A549 (cell line): ENCODE measurements around the gene HOOK2. TPM values are rescaled to one million over a fixed set of nuclear protein-coding genes. Genes with fewer than 3 reads are reported as not detected.

Experiments used
- ATAC-seq, 2 experiments: fragments of 200-7000 bp in 1 of 2; fragments of >200 bp in 1 of 2; cut with Nextera tagmentation in 1 of 2; cut with Tn5 transposase in 1 of 2; 3 replicates each; pipeline versions ENCODE4 v1.8.0 to v1.9.1; 2018 to 2020; ENCODE audit warnings: mild to moderate bottlenecking in 1 of 2, moderate library complexity in 1 of 2
- CTCF ChIA-PET: fragments of 300-600 bp; sonication (Branson Sonifier 250); formaldehyde crosslinking; extraction: SDS; loops from one replicate; lab custom pipeline; 2021; ENCODE audit warnings: antibody characterized with exemption, inconsistent platforms; lab: Yijun Ruan, JAX
- POLR2A ChIA-PET: fragments of 350-600 bp; formaldehyde crosslinking; extraction: SDS; loops from one replicate; lab custom pipeline; 2021; ENCODE audit warnings: antibody characterized with exemption, inconsistent platforms; lab: Yijun Ruan, JAX
- DNase-seq, 2 experiments: peaks; one replicate each; pipeline versions ENCODE4 v3.0.0 to v3.0.0-alpha.2; 2011 to 2016; ENCODE audit warnings: low read depth in 1 of 2, low spot score in 1 of 2
- FAIRE-seq: peaks from 2 replicates; lab custom pipeline; 2011; peaks lifted over from hg19 to GRCh38; lab: Jason Lieb, UNC
- H3K27ac ChIP-seq, 2 experiments: fragments of >200 bp; sonication (Bioruptor Twin); formaldehyde crosslinking; 3 replicates each; pipeline ENCODE4 v1.5.1; 2016 to 2017
- H3K4me1 ChIP-seq: fragments of >200 bp; sonication (Bioruptor Twin); formaldehyde crosslinking; 3 replicates; pipeline ENCODE4 v1.6.1; 2016
- H3K4me2 ChIP-seq: fragments of >200 bp; sonication (Bioruptor Twin); formaldehyde crosslinking; 3 replicates; pipeline ENCODE4 v1.6.1; 2016
- H3K4me3 ChIP-seq: fragments of >200 bp; sonication (Bioruptor Twin); formaldehyde crosslinking; 3 replicates; pipeline ENCODE4 v1.5.1; 2016
- H3K9me3 ChIP-seq: fragments of >200 bp; sonication (Bioruptor Twin); formaldehyde crosslinking; 3 replicates; pipeline ENCODE4 v1.6.1; 2016
- E2F6 ChIP-seq: IDR thresholded peaks from 2 replicates; pipeline ENCODE4 v1.6.1; 2012; ENCODE audit warnings: low read depth, borderline replicate concordance
- ESRRA ChIP-seq: fragments of 150-350 bp; IDR thresholded peaks from 2 replicates; pipeline ENCODE4 v1.6.1; 2014; ENCODE audit warnings: mild to moderate bottlenecking, low read length, borderline replicate concordance
- FOSB ChIP-seq: fragments of 250-450 bp; sonication (Bioruptor Pico); IDR thresholded peaks from 2 replicates; pipeline ENCODE4 v1.5.0; 2020; ENCODE audit warnings: mild to moderate bottlenecking, moderate library complexity
- FOXS1 ChIP-seq: fragments of 250-450 bp; sonication (Bioruptor Pico); IDR thresholded peaks from 2 replicates; pipeline ENCODE4 v1.5.0; 2020; ENCODE audit warnings: mild to moderate bottlenecking, moderate library complexity
- HDAC2 ChIP-seq: fragments of 200-600 bp; sonication (generic); IDR thresholded peaks from 2 replicates; pipeline ENCODE4 v1.6.1; 2016
- HEYL ChIP-seq: fragments of 250-450 bp; sonication (Bioruptor Pico); IDR thresholded peaks from 2 replicates; pipeline ENCODE4 v1.8.0; 2021; ENCODE audit warnings: mild to moderate bottlenecking, moderate library complexity
- HMGXB4 ChIP-seq: fragments of 250-450 bp; sonication (Bioruptor Pico); IDR thresholded peaks from 2 replicates; pipeline ENCODE4 v1.5.0; 2021; ENCODE audit warnings: mild to moderate bottlenecking, moderate library complexity, borderline replicate concordance
- JUN ChIP-seq, 2 experiments: fragments of >200 bp; sonication (Bioruptor Twin); formaldehyde crosslinking; IDR thresholded peaks; 2 replicates in 1 of 2; 3 replicates in 1 of 2; pipeline ENCODE4 v1.6.1; 2016 to 2017
- JUNB ChIP-seq: fragments of >200 bp; sonication (Bioruptor Twin); formaldehyde crosslinking; IDR thresholded peaks from 2 replicates; pipeline ENCODE4 v1.6.1; 2016
- MAFK ChIP-seq: fragments of 450-650 bp; IDR thresholded peaks from 2 replicates; pipeline ENCODE4 v1.6.1; 2014; ENCODE audit not compliant: partially characterized antibody
- NPAS2 ChIP-seq: fragments of 250-450 bp; sonication (Bioruptor Pico); IDR thresholded peaks from 2 replicates; pipeline ENCODE4 v1.8.0; 2022; ENCODE audit warnings: mild to moderate bottlenecking, moderate library complexity, borderline replicate concordance
- PBX3 ChIP-seq: IDR thresholded peaks from 2 replicates; pipeline ENCODE4 v1.6.1; 2012
- POLR2A ChIP-seq: IDR thresholded peaks from 2 replicates; pipeline ENCODE4 v1.6.1; 2012; ENCODE audit warnings: mild to moderate bottlenecking, low read length
- POLR2AphosphoS2 ChIP-seq: conservative IDR thresholded peaks from 2 replicates; pipeline ENCODE4 v1.6.1; 2012; ENCODE audit warnings: low read length, improper control_type of control experiment, inconsistent platforms
- RAD21 ChIP-seq, 2 experiments: fragments of >200 bp in 1 of 2; sonication (Bioruptor Twin) in 1 of 2; formaldehyde crosslinking in 1 of 2; IDR thresholded peaks in 1 of 2; conservative IDR thresholded peaks in 1 of 2; 2 replicates in 1 of 2; 3 replicates in 1 of 2; pipeline ENCODE4 v1.6.1; 2012 to 2018; ENCODE audit warnings: inconsistent platforms in 1 of 2
- RARB ChIP-seq: fragments of 250-450 bp; sonication (Bioruptor Pico); IDR thresholded peaks from 2 replicates; pipeline ENCODE4 v1.8.0; 2021; ENCODE audit warnings: mild to moderate bottlenecking, moderate library complexity
- RCOR1 ChIP-seq: fragments of 150-350 bp; IDR thresholded peaks from 2 replicates; pipeline ENCODE4 v1.6.1; 2014; ENCODE audit warnings: antibody characterized with exemption, low read length, low read depth
- RFX5 ChIP-seq: fragments of 450-650 bp; IDR thresholded peaks from 2 replicates; pipeline ENCODE4 v1.7.1; 2014; ENCODE audit warnings: antibody characterized with exemption, mild to moderate bottlenecking, moderate library complexity
- SMC3 ChIP-seq: fragments of >200 bp; sonication (Bioruptor Twin); formaldehyde crosslinking; IDR thresholded peaks from 3 replicates; pipeline ENCODE4 v1.6.1; 2018; ENCODE audit warnings: inconsistent platforms
- SREBF2 ChIP-seq: fragments of 450-650 bp; IDR thresholded peaks from 2 replicates; pipeline ENCODE4 v1.6.1; 2014; ENCODE audit warnings: mild to moderate bottlenecking, moderate library complexity
- ZC3H11A ChIP-seq: fragments of 450-650 bp; IDR thresholded peaks from 2 replicates; pipeline ENCODE4 v1.6.1; 2014; ENCODE audit warnings: antibody characterized with exemption, mild to moderate bottlenecking
- ZNF302 ChIP-seq: fragments of 250-450 bp; sonication (Bioruptor Pico); IDR thresholded peaks from 2 replicates; pipeline ENCODE4 v1.9.0; 2021; ENCODE audit warnings: inconsistent platforms, mild to moderate bottlenecking, moderate library complexity
- ZSCAN20 ChIP-seq: fragments of 250-450 bp; sonication (Bioruptor Pico); IDR thresholded peaks from 2 replicates; pipeline ENCODE4 v1.8.0; 2022; ENCODE audit warnings: mild to moderate bottlenecking, moderate library complexity
- WGBS: methylation state at CpG from one replicate; pipeline ENCODE4 v1.1.6; 2017; ENCODE audit errors: missing lambda C conversion rate; 5-methylcytosine and 5-hydroxymethylcytosine counted together
- polyA plus RNA-seq, 4 experiments: library from polyadenylated mRNA; depleted of rRNA in 3 of 4; stranded (reverse); fragments of >200 nt; fragmentation: RNase III in 1 of 4; extraction: RNeasy Plus Mini Kit Qiagen cat#74134 plus additional on column Dnase treatment in 1 of 4; gene quantifications; 2 replicates in 3 of 4; 3 replicates in 1 of 4; pipeline ENCODE4 v1.2.3, GENCODE V29; 2011 to 2017
- TF ChIP-seq, protein P1 (sequence below): fragments of 250-450 bp; sonication (Bioruptor Pico); IDR thresholded peaks from 2 replicates; pipeline ENCODE4 v1.5.0; 2020; ENCODE audit warnings: low read depth, mild to moderate bottlenecking, moderate library complexity

HOOK2 gene
- polyA plus RNA-seq, 2 of the 4 experiments (the other 2 are of a cell fraction), result 8.3 to 21.5 TPM

- TF ChIP-seq E2F6 (peak; percentile 96), POLR2A (peak; percentile 42), SMC3 (no peak), RFX5 (no peak)
- TF ChIP-seq, protein P1, sequence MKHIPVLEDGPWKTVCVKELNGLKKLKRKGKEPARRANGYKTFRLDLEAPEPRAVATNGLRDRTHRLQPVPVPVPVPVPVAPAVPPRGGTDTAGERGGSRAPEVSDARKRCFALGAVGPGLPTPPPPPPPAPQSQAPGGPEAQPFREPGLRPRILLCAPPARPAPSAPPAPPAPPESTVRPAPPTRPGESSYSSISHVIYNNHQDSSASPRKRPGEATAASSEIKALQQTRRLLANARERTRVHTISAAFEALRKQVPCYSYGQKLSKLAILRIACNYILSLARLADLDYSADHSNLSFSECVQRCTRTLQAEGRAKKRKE (CRISPR knock-in tag), result no peak
Observed at GRCh38 chr19:12806242-12807081, 31.1 kb upstream of the HOOK2 start, which contains the start of gene RNASEH2A (continued).

DNA sequence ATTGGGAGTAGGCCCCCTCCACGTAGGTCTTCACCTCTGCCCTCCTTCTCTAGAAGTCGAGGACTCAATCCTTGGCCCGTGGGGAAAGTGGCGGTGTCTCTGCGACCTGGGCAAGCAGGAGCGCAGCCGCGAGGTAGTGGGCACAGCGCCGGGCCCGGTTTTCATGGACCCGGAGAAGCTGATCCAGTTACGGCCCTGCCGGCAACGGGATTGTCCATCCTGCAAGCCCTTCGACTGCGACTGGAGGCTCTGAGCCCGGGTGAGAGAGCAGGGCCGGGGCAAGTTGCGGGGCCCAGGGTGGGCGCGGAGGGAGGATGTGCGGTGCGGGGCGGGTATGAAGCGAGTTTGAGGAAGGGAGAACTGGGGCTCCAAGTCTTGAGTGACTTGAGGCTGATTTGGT lies 28.7 kb upstream of the HOOK2 start:
- no peaks in the 10 kb centered on the region for H3K9me3 ChIP-seq
- POLR2A ChIA-PET, result interaction anchor here (1.3 kb wide), 1 partner anchor 38 kb away, joined by 3 read pairs; no protein-coding TSS in a partner anchor
- CTCF ChIA-PET, result interaction anchor here (0.6 to 17.4 kb wide), 6 partner anchors 8 to 403 kb away, joined by 3 to 901 read pairs (median 3); partner anchors contain the start of genes HOOK2 and JUNB
- 87% methylated on average over 16 of the region's 26 CpGs for WGBS
- no peak overlapping the region for H3K4me3 ChIP-seq
- ATAC-seq, result no peak
- DNase-seq, result no peak
- no peak overlapping the region for H3K4me2 ChIP-seq
- no peaks in the 10 kb centered on the region for H3K4me1 ChIP-seq
- no peak for FAIRE-seq
- TF ChIP-seq NPAS2, result no peak
- no peak overlapping the region for H3K27ac ChIP-seq

- Histone ChIP-seq H3K4me2 (no peak overlapping the region), H3K9me3 (no peaks in the 10 kb centered on the region), H3K27ac (no peak overlapping the region), H3K4me3 (no peak overlapping the region), H3K4me1 (no peaks in the 10 kb centered on the region)
- no peak for DNase-seq
- ChIA-PET POLR2A (interaction anchor here (1.3 kb wide), 1 partner anchor 36 kb away, joined by 3 read pairs; no protein-coding TSS in a partner anchor), CTCF (interaction anchor here (1.0 to 17.4 kb wide), 3 partner anchors 35 to 45 kb away, joined by 3 to 901 read pairs (median 5); partner anchors contain the start of gene HOOK2)
- WGBS, result 77% methylated on average over 21 of the region's 22 CpGs
- ATAC-seq, result no peak
- TF ChIP-seq ZC3H11A (no peak), HEYL (CRISPR knock-in tag) (no peak), RCOR1 (no peak), FOSB (CRISPR knock-in tag) (no peak), ESRRA (no peak), ZSCAN20 (CRISPR knock-in tag) (no peak), RARB (CRISPR knock-in tag) (no peak), POLR2AphosphoS2 (no peak), FOXS1 (CRISPR knock-in tag) (no peak), HMGXB4 (no peak), MAFK (no peak), RAD21 (conservative IDR thresholded peaks at IDR 0.05 in 1 of 2, IDR thresholded peaks at IDR 0.05 in 1 of 2) (no peak), ZNF302 (CRISPR knock-in tag) (no peak), HDAC2 (no peak), RFX5 (no peak), PBX3 (no peak), JUN (IDR thresholded peaks at IDR 0.05) (no peak), SREBF2 (no peak), JUNB (no peak)
- TF ChIP-seq, protein P1 (CRISPR knock-in tag), result no peak
- FAIRE-seq, result no peak
Observed at GRCh38 chr19:12802267-12803106, 27.1 kb upstream of the HOOK2 start.
